ENCODE results near the gene TM9SF2. TPM values are rescaled to one million over a fixed set of nuclear protein-coding genes. Genes with fewer than 3 reads are reported as not detected.

TM9SF2 gene
- total RNA-seq, 1 experiment from 2014 or later = 67.9 TPM

DNA sequence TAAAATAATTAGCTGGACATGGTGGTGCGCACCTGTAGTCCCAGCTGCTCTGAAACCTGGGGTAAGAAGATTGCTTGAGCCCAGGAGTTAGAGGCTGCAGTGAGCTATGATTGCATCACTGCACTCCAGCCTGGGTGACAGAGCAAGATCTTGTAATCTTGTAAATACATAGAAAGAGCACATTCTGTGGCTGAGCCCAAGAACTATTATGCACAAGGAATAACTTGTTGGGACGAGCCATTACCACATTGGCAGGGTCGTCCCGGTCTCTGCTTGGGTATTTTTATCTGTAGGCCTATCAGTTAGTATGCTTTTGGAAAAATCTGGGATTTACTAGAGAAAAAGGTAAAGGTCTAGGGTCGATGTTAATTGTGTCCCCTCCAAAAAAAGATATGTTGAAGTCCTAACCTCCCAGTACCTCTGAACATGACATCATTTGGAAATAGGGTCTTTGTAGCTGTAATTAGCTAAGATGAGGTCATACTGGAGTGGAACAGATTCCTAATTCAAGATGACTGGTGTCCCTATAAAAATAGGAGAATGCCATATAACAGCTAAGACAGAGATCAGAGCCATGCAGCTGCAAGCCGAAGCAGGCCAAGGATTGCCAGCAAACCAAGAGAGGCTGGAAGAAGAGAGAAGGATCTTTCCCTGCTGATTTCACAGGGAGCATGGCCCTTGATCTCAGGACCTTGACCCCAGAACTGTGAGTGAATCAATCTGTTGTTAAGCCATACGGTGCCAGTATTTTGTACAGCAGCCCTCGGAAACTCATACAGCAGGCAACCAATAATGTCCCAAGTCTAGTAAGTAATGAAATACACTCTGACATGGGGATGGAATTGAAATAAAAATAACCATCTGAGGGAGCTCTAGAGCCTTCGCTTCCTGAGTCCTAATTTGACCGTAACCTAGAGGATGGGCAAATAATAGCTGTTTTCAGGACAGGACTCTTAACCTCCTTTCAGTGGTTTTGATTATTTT is 77.0 kb downstream of the TM9SF2 start:
- no TSS peak for BruUV-seq (replicated peaks)
- ATAC-seq (peak; percentile 68; the same call in 1 of the 2 replicates), DNase-seq (ENCODE audit: low read depth, low spot score) (no peak)
- Histone ChIP-seq H3K36me3 (ENCODE audit: control insufficient read depth, insufficient read depth, low read length) (no peaks in the 10 kb centered on the region), H3K4me1 (ENCODE audit: control insufficient read depth, insufficient read depth, low read length) (no peaks in the 10 kb centered on the region), H3K27me3 (ENCODE audit: control insufficient read depth, insufficient read depth, low read length) (no peaks in the 10 kb centered on the region), H3K27ac (ENCODE audit: low read length) (no peak overlapping the region), H3K9me3 (ENCODE audit: control insufficient read depth, insufficient read depth, low read depth, low read length) (no peaks in the 10 kb centered on the region), H3K4me3 (ENCODE audit: low read depth in 2 of 2, low read length in 2 of 2) (no peak overlapping the region)
- intact Hi-C loops (cut with micrococcal nuclease; ENCODE audit: unreplicated experiment) (no loop called here), in situ Hi-C loops (cut with HindIII; ENCODE audit: low pct_unique_long_range_greater_than_20kb, low sequenced_read_pairs) (no loop called here)
- no peak for TF ChIP-seq CTCF (IDR thresholded peaks at IDR 0.05)
- TF ChIP-seq POLR2AphosphoS5 (IDR thresholded peaks at IDR 0.05; ENCODE audit: low read depth, low read length) = no peak
- TF ChIP-seq, protein P1, sequence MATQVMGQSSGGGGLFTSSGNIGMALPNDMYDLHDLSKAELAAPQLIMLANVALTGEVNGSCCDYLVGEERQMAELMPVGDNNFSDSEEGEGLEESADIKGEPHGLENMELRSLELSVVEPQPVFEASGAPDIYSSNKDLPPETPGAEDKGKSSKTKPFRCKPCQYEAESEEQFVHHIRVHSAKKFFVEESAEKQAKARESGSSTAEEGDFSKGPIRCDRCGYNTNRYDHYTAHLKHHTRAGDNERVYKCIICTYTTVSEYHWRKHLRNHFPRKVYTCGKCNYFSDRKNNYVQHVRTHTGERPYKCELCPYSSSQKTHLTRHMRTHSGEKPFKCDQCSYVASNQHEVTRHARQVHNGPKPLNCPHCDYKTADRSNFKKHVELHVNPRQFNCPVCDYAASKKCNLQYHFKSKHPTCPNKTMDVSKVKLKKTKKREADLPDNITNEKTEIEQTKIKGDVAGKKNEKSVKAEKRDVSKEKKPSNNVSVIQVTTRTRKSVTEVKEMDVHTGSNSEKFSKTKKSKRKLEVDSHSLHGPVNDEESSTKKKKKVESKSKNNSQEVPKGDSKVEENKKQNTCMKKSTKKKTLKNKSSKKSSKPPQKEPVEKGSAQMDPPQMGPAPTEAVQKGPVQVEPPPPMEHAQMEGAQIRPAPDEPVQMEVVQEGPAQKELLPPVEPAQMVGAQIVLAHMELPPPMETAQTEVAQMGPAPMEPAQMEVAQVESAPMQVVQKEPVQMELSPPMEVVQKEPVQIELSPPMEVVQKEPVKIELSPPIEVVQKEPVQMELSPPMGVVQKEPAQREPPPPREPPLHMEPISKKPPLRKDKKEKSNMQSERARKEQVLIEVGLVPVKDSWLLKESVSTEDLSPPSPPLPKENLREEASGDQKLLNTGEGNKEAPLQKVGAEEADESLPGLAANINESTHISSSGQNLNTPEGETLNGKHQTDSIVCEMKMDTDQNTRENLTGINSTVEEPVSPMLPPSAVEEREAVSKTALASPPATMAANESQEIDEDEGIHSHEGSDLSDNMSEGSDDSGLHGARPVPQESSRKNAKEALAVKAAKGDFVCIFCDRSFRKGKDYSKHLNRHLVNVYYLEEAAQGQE (IDR thresholded peaks at IDR 0.05; ENCODE audit: insufficient read depth in 1 of 2, low read depth in 2 of 2, low read length in 1 of 2) = no peak
- no peak for TF ChIP-seq SIN3A (IDR thresholded peaks at IDR 0.05; ENCODE audit: borderline replicate concordance, insufficient read depth, low read depth, low read length)
- no peak for TF ChIP-seq TCF7L2 (IDR thresholded peaks at IDR 0.05; ENCODE audit: low read depth, low read length)
- ChIA-PET CTCF (interaction anchor here (0.6 kb wide), 1 partner anchor 142 kb away, joined by 3 read pairs; no protein-coding TSS in a partner anchor), POLR2A (no interaction called here)

DNA sequence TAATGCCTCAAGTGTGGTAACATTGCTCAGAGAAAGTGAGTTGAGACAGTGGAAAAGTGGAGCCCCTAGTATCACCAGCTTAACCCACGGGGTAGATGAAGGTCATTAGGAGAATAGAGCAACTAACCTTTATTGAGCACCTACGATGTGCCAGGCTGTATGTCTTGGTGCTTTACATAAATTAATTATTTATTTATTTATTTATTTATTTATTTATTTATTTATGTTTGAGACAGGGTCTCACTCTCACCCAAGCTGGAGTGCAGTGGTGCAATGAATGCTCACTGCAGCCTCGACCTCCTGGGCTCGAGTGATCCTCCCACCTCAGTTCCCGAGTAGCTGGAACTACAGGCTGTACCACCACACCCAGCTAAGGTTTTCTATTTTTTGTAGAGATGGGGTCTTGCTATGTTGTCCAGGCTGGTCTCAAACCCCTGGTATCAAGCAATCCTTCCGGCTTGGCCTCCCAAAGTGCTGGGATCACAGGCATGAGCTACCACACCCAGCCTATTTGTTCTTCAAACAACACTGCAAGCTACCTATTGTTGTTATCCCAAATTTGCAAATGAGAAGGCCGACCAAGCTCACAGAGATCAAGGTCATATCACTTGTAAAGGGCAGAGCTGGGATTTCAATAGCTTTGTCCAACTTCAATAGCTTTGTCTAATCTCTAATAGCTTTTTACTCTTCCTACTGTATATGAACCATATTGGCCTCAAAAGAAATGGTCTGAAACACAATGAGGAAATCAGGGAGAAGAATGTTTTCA is 79.4 kb downstream of the TM9SF2 start:
- ChIA-PET CTCF (no interaction called here), POLR2A (no interaction called here)
- Histone ChIP-seq H3K36me3 (ENCODE audit: control insufficient read depth, insufficient read depth, low read length) (no peaks in the 10 kb centered on the region), H3K9me3 (ENCODE audit: control insufficient read depth, insufficient read depth, low read depth, low read length) (no peaks in the 10 kb centered on the region), H3K27ac (ENCODE audit: low read length) (no peak overlapping the region), H3K27me3 (ENCODE audit: control insufficient read depth, insufficient read depth, low read length) (no peaks in the 10 kb centered on the region), H3K4me3 (ENCODE audit: low read depth in 2 of 2, low read length in 2 of 2) (no peak overlapping the region), H3K4me1 (ENCODE audit: control insufficient read depth, insufficient read depth, low read length) (no peaks in the 10 kb centered on the region)
- intact Hi-C loops (cut with micrococcal nuclease; ENCODE audit: unreplicated experiment) (no loop called here), in situ Hi-C loops (cut with HindIII; ENCODE audit: low pct_unique_long_range_greater_than_20kb, low sequenced_read_pairs) (no loop called here)
- ATAC-seq (no peak), DNase-seq (ENCODE audit: low read depth, low spot score) (no peak)
- TF ChIP-seq, protein P1 (IDR thresholded peaks at IDR 0.05; ENCODE audit: insufficient read depth in 1 of 2, low read depth in 2 of 2, low read length in 1 of 2) = no peak
- TF ChIP-seq CTCF (IDR thresholded peaks at IDR 0.05) = no peak
- TF ChIP-seq SIN3A (IDR thresholded peaks at IDR 0.05; ENCODE audit: borderline replicate concordance, insufficient read depth, low read depth, low read length) = no peak
- TF ChIP-seq POLR2AphosphoS5 (IDR thresholded peaks at IDR 0.05; ENCODE audit: low read depth, low read length) = no peak
- TF ChIP-seq TCF7L2 (IDR thresholded peaks at IDR 0.05; ENCODE audit: low read depth, low read length) = no peak
- BruUV-seq (replicated peaks) = no TSS peak

Data from Panc1 (cell line).